ENCODE results near the gene CTNNBL1. TPM values are rescaled to one million over a fixed set of nuclear protein-coding genes. Genes with fewer than 3 reads are reported as not detected.
"Not testable (repeated sequence)": the region's sequence is repeated elsewhere in the genome, so short reads cannot be mapped to it uniquely, and the experiment has no call there.

The CTNNBL1 gene
- total RNA-seq, 2 experiments from 2014 or later, result 67.3 to 74.9 TPM

GRCh38 chr20:37721751-37722150 is 27.9 kb downstream of the CTNNBL1 start:
- intact Hi-C loops (cut with micrococcal nuclease), result no loop called here

DNA sequence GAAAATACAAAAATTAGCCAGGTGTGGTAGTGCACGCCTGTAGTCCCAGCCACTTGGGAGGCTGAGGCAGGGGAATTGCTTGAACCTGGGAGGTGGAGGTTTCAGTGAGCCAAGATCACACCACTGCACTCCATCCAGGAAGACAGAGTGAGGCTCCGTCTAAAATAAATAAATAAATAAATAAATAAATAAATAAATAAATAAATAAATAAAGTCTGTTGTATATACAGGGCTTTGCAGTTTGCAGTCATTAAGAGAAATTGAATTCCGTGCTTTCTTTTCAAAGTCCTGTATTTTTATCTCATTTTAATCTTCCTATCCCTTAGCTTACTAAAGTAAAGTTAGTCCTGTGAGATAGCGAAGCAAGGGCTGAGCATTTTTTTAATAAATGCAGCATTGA is 28.5 kb downstream of the CTNNBL1 start:
- intact Hi-C loops (cut with micrococcal nuclease); DNase-seq; POLR2A ChIA-PET; CTCF ChIA-PET; H3K27me3 Mint-ChIP-seq; H3K4me3 Mint-ChIP-seq; H3K27ac Mint-ChIP-seq; ATAC-seq; H3K9me3 Mint-ChIP-seq: not testable (repeated sequence)
- Mint-ChIP-seq H3K4me1 (ENCODE audit: low read depth) (peaks cover 12% of the 10 kb centered on the region), H3K36me3 (ENCODE audit: low read depth) (peaks cover 11% of the 10 kb centered on the region)

More at GRCh38 chr20:37721751-37722150, 27.9 kb downstream of the CTNNBL1 start:
- Mint-ChIP-seq H3K27ac (no peak overlapping the region), H3K36me3 (ENCODE audit: low read depth) (peaks cover 13% of the 10 kb centered on the region), H3K4me3 (no peak overlapping the region), H3K27me3 (no peaks in the 10 kb centered on the region), H3K4me1 (ENCODE audit: low read depth) (peaks cover 11% of the 10 kb centered on the region), H3K9me3 (peaks cover 8% of the 10 kb centered on the region)
- CTCF ChIA-PET, result no interaction called here
- DNase-seq (no peak), ATAC-seq (no peak)
- TF ChIP-seq CTCF (IDR thresholded peaks at IDR 0.05), result no peak
- POLR2A ChIA-PET, result no interaction called here

DNA sequence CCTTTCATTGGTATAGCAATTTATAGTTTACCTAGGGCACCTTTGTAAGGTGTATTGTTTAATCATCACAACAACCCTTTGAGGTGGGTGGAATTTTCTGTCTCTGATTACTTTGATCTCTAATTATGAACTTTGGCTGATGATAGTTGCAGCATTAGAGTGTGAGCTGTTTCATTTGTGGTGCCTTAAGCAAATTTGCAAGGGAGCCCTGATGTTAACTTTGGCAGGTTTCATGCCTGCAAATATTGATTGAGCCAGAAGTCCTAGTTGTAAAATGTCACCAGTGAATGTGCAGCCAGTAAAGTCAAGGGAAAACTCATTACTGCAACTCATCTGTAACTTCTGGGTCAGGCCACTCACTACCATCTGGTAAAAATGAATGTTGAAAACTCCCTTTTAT is 29.8 kb downstream of the CTNNBL1 start:
- no peak for TF ChIP-seq CTCF (IDR thresholded peaks at IDR 0.05)
- intact Hi-C loops (cut with micrococcal nuclease), result no loop called here
- Mint-ChIP-seq H3K36me3 (ENCODE audit: low read depth) (peaks cover 9% of the 10 kb centered on the region), H3K27ac (no peak overlapping the region), H3K27me3 (no peaks in the 10 kb centered on the region), H3K4me3 (no peak overlapping the region), H3K4me1 (ENCODE audit: low read depth) (peaks cover 15% of the 10 kb centered on the region), H3K9me3 (peaks cover 6% of the 10 kb centered on the region)
- ChIA-PET CTCF (no interaction called here), POLR2A (no interaction called here)
- ATAC-seq, result no peak
- DNase-seq, result no peak

GRCh38 chr20:37725165-37725564 is 31.3 kb downstream of the CTNNBL1 start:
- TF ChIP-seq CTCF (IDR thresholded peaks at IDR 0.05), result no peak
- H3K9me3 Mint-ChIP-seq, result peaks cover 5% of the 10 kb centered on the region
- no peak overlapping the region for H3K27ac Mint-ChIP-seq
- intact Hi-C loops (cut with micrococcal nuclease), result no loop called here
- peaks cover 20% of the 10 kb centered on the region for H3K4me1 Mint-ChIP-seq (ENCODE audit: low read depth)
- no peak for DNase-seq
- H3K27me3 Mint-ChIP-seq, result no peaks in the 10 kb centered on the region
- H3K36me3 Mint-ChIP-seq (ENCODE audit: low read depth), result peaks cover 3% of the 10 kb centered on the region
- ATAC-seq, result no peak
- H3K4me3 Mint-ChIP-seq, result no peak overlapping the region
- ChIA-PET CTCF (no interaction called here), POLR2A (no interaction called here)

DNA sequence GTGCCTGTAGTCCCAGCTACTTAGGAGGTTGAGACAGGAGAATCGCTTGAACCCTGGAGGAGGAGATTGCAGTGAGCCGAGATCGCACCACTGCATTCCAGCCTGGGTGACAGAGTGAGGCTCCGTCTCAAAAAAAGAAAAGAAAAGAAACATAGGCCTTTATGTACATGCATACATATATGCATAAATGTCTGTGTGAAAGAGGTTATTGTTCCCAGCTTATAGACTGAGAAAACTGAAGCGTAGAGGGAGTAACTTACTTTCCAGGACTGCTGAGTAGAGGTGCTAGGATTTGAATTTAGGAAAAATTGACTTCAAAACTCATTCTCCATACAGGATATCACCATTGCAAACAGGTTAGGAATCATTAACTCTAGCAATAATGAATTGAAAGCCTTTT is 32.0 kb downstream of the CTNNBL1 start:
- TF ChIP-seq CTCF (IDR thresholded peaks at IDR 0.05), result no peak
- Mint-ChIP-seq H3K9me3 (peaks cover 5% of the 10 kb centered on the region), H3K36me3 (ENCODE audit: low read depth) (peaks cover 3% of the 10 kb centered on the region), H3K4me1 (ENCODE audit: low read depth) (peaks cover 20% of the 10 kb centered on the region), H3K27me3 (no peaks in the 10 kb centered on the region), H3K27ac (no peak overlapping the region), H3K4me3 (no peak overlapping the region)
- ChIA-PET CTCF (no interaction called here), POLR2A (no interaction called here)
- ATAC-seq (no peak), DNase-seq (no peak)
- intact Hi-C loops (cut with micrococcal nuclease), result no loop called here

DNA sequence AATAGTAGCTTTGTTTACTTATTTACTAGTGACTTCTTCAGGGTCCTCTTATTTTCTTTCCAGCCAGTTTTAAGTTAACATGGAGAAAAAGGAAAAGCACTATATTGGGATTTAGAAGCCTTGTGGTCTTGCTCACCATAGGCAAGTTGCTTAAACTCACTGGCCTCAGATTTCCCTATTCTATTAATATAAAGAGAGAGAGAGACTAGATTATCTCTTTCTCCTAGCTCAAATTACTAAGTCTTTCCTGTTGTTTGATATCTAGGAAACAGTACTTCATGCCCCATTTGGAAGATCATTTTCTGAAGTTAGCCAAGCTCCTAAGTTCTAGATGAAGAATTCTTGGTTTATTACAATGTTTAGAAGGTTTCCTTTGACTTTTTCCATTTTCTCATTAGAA is 32.5 kb downstream of the CTNNBL1 start:
- no peak for ATAC-seq
- TF ChIP-seq CTCF (IDR thresholded peaks at IDR 0.05), result no peak
- CTCF ChIA-PET, result no interaction called here
- peaks cover 5% of the 10 kb centered on the region for H3K9me3 Mint-ChIP-seq
- H3K36me3 Mint-ChIP-seq (ENCODE audit: low read depth), result peaks cover 3% of the 10 kb centered on the region
- POLR2A ChIA-PET, result no interaction called here
- no peak overlapping the region for H3K4me3 Mint-ChIP-seq
- no peaks in the 10 kb centered on the region for H3K27me3 Mint-ChIP-seq
- H3K27ac Mint-ChIP-seq, result no peak overlapping the region
- H3K4me1 Mint-ChIP-seq (ENCODE audit: low read depth), result peaks cover 20% of the 10 kb centered on the region
- intact Hi-C loops (cut with micrococcal nuclease), result no loop called here
- no peak for DNase-seq
